GM21825 (cell line): Measurements from ENCODE around the gene TRIM71.
A peak's percentile ranks its signal among the peaks of the same experiment; 100 is the strongest.

Experiments used
- ATAC-seq: cut with Tn5 transposase; IDR thresholded peaks from one replicate; pipeline ENCODE4 v1.9.1; 2021; ENCODE audit warnings: mild to moderate bottlenecking, moderate library complexity; ENCODE audit not compliant: unreplicated experiment

Gene TRIM71

DNA sequence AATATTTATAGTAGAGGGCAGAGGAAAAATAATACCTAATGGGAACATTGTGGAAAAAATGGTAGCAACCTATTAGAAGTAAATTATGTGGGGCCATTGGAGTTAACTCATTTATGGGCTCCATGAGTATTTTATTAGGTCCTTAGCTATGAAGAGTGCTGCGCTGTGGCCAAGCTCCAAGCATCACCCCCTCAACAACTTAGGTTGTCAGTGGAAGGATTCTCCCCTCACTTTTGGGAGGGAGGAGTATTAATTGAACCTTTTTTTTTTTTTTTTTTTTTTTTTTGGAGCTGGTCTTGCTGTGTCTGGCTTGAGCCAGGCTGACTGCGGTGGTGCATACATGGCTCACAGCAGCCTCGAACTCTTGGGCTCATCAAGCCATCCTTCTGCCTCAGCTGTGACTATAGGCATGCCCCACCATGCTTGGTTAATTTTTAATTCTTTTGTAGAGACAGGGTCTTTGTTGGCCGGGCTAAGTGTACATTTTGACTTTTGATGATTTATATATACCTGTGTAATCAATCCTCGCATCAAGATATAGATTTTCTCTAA is 45.2 kb downstream of the TRIM71 start:
- ATAC-seq = no peak

GRCh38 chr3:32865383-32865782 is 47.6 kb downstream of the TRIM71 start:
- ATAC-seq = no peak

- ATAC-seq = no peak
Observed at GRCh38 chr3:32866533-32866932, 48.7 kb downstream of the TRIM71 start.

- ATAC-seq = no peak
Observed at GRCh38 chr3:32867954-32868353, 50.2 kb downstream of the TRIM71 start.

GRCh38 chr3:32868719-32869512 is 51.1 kb downstream of the TRIM71 start:
- ATAC-seq = no peak

- no peak for ATAC-seq
Observed at GRCh38 chr3:32869513-32870047, 51.8 kb downstream of the TRIM71 start.

DNA sequence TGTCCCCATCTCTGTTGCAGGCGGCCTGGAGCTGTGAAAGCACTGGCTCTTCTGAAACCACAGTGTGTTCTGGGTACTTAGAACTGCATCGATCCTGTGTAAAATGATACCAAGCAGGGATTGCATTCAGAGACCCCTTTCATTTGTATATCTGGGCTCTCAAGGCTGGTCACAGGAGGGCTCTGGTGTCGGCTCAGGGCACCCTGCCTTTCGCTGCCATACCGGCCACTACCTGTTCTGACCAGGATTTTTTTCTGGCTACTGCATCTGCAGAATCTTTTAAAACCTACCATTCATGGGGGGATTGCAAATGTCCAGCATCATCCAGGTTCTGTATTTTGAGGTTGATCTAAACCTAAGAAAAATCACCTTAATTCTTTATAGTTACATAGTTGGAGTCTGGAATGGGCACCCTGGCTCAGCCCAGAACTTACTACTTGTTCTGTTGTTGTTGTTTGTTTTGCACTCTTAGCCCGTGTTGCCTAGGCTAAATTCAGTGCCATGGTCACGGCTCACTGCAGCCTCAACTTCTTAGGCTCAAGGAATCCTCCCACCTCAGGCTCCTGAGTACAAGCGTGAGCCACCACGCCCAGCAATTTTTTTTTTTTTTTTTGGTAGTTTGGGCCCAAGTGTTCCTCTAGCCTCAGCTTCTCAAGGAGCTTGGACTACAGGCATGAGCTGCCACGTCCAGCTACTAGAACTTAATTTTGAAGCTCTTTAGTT is 52.7 kb downstream of the TRIM71 start:
- ATAC-seq = no peak

- no peak for ATAC-seq
Observed at GRCh38 chr3:32871273-32871672, 53.5 kb downstream of the TRIM71 start.

GRCh38 chr3:32872487-32873382 is 54.9 kb downstream of the TRIM71 start:
- no peak for ATAC-seq

DNA sequence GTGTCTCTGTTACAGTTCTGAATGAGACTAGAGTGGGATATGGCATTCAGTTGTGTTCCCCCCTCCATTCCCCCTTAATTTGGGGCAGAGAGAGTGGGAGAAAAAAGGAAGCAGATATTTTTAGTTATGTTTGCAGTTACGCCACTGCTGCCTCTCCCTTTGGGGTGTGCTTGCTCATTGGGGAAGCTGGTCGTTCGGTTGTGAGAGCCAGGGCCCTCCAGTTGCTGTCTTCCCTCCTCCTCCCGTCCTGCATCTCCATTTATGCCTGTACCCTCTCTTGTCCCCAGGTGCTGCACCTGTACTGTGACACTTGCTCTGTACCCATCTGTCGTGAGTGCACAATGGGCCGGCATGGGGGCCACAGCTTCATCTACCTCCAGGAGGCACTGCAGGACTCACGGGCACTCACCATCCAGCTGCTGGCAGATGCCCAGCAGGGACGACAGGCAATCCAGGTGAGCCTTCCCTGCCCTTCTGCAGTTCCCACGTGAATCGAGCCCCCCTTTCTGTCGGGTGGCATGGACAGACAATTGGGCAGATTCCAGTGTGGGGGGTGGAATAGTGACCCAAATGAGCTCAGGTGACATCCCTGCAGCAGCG is 55.8 kb downstream of the TRIM71 start:
- no peak for ATAC-seq

GRCh38 chr3:32876920-32877319 is 59.1 kb downstream of the TRIM71 start:
- ATAC-seq = no peak

DNA sequence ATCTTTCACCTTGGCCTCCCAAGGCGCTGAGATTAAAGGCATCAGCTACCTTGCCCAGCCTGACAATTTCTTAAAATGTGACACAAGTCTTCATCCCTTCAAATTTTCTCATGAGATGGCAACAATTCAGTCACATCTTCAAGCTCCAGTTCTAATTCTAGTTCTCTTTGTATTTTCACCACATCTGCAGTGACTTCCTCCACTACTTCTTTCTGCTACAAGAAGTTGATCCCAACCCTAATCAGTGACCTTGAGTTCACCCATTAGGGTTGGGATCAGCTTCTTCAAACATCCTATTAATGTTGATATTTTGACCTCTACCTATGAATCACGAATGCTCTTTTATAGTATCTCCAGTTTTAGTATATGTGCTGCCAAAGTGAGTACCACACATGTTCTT is 59.8 kb downstream of the TRIM71 start:
- ATAC-seq = no peak

DNA sequence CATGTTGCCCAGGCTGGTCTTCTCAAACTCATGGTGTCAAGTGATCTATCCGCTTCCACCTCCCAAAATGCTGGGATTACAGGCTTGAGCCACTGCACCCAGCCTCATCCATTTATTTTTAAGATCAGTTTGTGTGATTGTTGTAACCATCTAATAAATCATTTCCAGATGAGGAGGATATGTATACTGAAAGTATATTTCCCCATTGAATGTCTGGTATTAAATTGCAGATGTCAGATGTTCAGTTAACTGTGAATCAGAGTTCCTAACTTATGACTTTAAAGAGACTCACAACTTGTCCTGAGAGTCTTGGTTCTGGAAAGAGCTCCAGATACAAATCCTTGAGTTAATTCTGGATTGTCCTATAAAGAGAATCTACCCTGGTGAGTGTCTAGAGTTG is 62.4 kb downstream of the TRIM71 start:
- ATAC-seq = no peak

DNA sequence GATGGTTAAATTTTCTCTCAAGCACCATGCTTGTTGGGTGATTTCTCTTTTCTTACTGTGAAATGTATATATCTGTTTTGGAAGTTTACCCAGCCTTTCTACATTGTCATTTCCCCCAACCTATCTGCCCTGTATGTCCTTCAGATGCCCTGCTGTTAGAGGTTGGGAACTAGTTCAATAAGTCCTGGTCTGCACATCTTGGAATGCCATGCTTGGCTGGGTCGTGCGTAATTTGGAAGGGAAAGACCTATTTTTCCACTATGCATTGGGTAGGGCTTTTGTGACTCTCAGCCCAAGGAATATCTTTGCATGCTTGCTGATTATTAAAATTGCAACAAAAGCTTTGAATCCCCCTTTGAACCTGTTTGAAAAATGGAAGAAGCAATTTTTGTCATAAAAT is 63.8 kb downstream of the TRIM71 start:
- ATAC-seq = no peak

GRCh38 chr3:32882189-32882588 is 64.4 kb downstream of the TRIM71 start:
- no peak for ATAC-seq

GRCh38 chr3:32882603-32883025 is 64.8 kb downstream of the TRIM71 start:
- ATAC-seq = peak; percentile 84

GRCh38 chr3:32883817-32884216 is 66.0 kb downstream of the TRIM71 start:
- ATAC-seq = no peak

- no peak for ATAC-seq
Observed at GRCh38 chr3:32884591-32884990, 66.8 kb downstream of the TRIM71 start.

DNA sequence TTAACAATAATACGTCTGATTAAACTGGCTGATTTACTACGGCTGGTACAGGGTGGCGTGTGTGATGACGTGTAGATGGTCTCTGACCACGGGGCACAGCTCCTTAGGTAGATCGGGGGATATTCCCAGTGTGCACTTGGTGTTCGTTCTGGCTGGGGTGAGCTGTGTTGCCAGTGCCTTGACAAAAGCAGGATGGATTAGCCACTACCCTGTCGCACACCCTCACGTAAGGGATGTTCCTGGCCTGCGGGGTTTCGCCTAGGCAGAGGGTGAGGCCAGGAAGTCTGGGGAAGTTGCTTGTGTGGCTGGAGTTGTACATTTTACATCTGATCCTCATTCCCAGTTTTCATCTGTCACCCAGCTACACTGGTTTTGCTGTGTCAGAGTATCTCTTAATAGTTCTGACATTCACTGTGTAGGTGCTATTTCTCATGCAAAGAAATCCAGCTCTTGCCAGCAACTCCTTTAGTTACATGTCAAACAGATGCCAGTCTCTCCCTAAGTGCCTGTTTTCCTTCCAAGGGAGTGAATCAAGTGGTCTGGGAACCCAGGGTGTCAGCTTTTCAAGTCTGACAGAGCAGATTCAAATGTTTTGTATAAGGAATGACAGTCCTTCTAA is 67.6 kb downstream of the TRIM71 start:
- no peak for ATAC-seq

- ATAC-seq = no peak
Observed at GRCh38 chr3:32886296-32886695, 68.5 kb downstream of the TRIM71 start.
